ENCODE measurements around the gene MAN1C1. TPM values are rescaled to one million over a fixed set of nuclear protein-coding genes. Genes with fewer than 3 reads are reported as not detected.

The MAN1C1 gene
- total RNA-seq, 1 donor from 2014 or later: 0.63 TPM

DNA sequence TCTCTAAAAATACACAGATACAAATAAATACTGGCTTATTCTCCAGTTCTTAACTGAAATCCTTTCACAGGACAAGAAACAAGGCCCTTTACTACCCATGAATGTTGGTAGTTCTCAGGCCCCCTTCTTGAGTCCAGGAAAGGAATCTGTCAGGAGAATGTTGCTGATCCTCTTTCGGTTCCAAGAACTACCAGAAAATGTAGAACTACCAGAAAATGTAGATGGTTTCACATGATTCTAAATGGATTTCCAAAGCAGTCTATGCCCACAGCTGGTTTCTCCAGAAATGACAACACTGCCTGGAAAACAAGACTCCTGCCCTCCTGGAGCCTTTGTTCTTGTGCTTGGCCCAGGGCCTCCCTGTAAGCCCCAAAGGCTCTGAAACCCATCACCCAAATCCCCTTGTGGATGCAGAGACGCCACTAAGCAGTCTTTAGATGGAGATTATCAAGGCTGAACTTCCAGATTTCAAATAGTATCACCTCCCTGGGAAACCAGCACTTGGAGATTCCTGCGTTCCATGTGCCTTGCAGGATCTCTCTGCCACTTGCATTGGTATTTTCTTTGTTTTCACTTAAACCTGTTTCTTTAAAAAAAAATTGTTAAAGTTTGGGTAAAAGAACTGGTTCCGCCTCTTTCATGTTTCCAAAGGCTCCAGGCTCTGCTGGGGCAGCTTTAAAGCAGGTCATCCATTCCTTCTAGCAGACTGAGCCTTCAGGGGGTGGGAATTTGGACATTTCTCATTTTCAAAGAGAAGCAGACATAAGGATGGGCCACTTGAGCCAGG lies 53.4 kb downstream of the MAN1C1 start:
- no peak for DNase-seq (ENCODE audit: low read depth)
- TF ChIP-seq, protein P1, sequence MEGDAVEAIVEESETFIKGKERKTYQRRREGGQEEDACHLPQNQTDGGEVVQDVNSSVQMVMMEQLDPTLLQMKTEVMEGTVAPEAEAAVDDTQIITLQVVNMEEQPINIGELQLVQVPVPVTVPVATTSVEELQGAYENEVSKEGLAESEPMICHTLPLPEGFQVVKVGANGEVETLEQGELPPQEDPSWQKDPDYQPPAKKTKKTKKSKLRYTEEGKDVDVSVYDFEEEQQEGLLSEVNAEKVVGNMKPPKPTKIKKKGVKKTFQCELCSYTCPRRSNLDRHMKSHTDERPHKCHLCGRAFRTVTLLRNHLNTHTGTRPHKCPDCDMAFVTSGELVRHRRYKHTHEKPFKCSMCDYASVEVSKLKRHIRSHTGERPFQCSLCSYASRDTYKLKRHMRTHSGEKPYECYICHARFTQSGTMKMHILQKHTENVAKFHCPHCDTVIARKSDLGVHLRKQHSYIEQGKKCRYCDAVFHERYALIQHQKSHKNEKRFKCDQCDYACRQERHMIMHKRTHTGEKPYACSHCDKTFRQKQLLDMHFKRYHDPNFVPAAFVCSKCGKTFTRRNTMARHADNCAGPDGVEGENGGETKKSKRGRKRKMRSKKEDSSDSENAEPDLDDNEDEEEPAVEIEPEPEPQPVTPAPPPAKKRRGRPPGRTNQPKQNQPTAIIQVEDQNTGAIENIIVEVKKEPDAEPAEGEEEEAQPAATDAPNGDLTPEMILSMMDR (conservative IDR thresholded peaks at IDR 0.05; ENCODE audit: low read depth, low read length): no peak
- H3K4me3 ChIP-seq (ENCODE audit: low read depth, low read length): no peak overlapping the region

DNA sequence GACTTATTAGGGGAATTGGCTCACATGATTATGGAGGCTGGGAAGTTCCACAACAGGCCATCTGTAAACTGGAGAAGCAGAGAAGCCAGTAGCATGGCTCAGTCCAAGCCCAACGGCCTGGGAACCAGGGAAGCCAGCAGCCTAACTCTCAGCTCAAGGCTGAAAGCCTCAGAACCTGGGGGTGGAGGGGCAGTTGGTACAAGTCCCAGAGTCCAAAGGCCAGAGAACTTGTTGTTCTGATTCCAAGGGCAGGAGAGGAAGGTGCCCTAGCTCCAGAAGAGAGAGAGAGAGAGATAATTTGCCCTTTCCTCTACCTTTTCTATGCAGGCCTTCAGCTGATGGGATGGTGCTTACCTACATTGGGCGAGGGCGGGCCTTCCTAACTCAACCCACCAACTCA lies 55.3 kb downstream of the MAN1C1 start:
- H3K4me3 ChIP-seq (ENCODE audit: low read depth, low read length): no peak overlapping the region
- TF ChIP-seq, protein P1 (conservative IDR thresholded peaks at IDR 0.05; ENCODE audit: low read depth, low read length): no peak
- no peak for DNase-seq (ENCODE audit: low read depth)

- H3K4me3 ChIP-seq (ENCODE audit: low read depth, low read length): no peak overlapping the region
- DNase-seq (ENCODE audit: low read depth): no peak
- TF ChIP-seq, protein P1 (conservative IDR thresholded peaks at IDR 0.05; ENCODE audit: low read depth, low read length): no peak
These were observed 56.3 kb downstream of the MAN1C1 start for GRCh38 chr1:25672763-25673409.

- no peak overlapping the region for H3K4me3 ChIP-seq (ENCODE audit: low read depth, low read length)
- DNase-seq (ENCODE audit: low read depth): no peak
- TF ChIP-seq, protein P1 (conservative IDR thresholded peaks at IDR 0.05; ENCODE audit: low read depth, low read length): no peak
These were observed 56.9 kb downstream of the MAN1C1 start for GRCh38 chr1:25673456-25673855.

DNA sequence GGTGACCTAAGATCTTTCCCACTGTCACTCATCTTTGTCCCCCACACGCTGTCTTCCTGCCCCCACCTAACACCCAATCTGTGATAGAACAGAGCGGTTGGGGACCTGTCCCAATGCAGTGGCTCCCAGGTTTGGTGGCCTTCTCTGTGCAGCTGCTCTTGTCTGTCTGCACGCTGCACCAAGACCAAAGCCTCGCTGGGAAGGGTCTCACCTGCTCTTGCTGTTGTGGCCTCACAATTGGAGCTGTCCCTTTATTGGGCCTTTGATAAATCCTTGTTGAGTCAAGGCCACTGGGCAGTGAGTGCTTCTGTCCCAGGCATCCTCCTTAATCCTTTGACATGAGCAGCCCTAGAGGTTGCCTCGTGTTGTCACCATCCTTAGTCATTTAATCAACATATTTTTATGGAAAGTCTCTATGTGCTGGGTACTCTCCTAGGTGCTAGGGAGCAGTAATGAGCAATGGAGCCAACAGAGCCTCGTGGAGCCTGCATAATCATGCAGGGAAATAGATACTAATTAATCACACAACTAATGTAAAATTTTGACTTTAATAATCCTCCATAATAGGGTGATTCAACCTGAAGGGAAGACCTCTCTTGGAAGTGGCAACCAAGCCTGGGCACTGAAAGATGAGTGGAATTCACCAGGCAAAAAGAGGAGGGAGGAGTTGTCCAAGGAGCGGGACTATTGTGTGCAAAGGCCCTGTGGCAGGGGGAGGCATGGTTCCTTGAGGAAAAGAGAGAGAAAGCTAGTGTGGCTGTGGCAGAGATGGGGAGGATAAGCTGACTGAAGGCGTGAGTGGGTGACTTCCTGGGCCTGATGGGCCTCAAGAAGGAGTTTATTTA lies 57.6 kb downstream of the MAN1C1 start:
- TF ChIP-seq, protein P1 (conservative IDR thresholded peaks at IDR 0.05; ENCODE audit: low read depth, low read length): no peak
- DNase-seq (ENCODE audit: low read depth): no peak
- no peak overlapping the region for H3K4me3 ChIP-seq (ENCODE audit: low read depth, low read length)

- H3K4me3 ChIP-seq (ENCODE audit: low read depth, low read length): no peak overlapping the region
- TF ChIP-seq, protein P1 (conservative IDR thresholded peaks at IDR 0.05; ENCODE audit: low read depth, low read length): no peak
- DNase-seq (ENCODE audit: low read depth): no peak
These were observed 58.2 kb downstream of the MAN1C1 start for GRCh38 chr1:25674807-25675084.

Data from epithelial cell of proximal tubule (primary cell).